Osteocyte (in vitro differentiated cells): ENCODE data around the gene WDR82. TPM values are rescaled to one million over a fixed set of nuclear protein-coding genes. Genes with fewer than 3 reads are reported as not detected.

Experiments
- DNase-seq: peaks from one replicate; pipeline ENCODE4 v3.0.0; 2021; ENCODE audit warnings: mixed read lengths; ENCODE audit not compliant: unreplicated experiment; ENCODE audit errors: extremely low spot score
- H3K27ac Mint-ChIP-seq: one replicate; pipeline ENCODE4 v1.8.0; 2021; ENCODE audit warnings: mild to moderate bottlenecking, mixed read lengths; ENCODE audit not compliant: unreplicated experiment
- H3K27me3 Mint-ChIP-seq: one replicate; pipeline ENCODE4 v1.8.0; 2021; ENCODE audit warnings: mixed read lengths; ENCODE audit not compliant: unreplicated experiment
- H3K36me3 Mint-ChIP-seq: one replicate; pipeline ENCODE4 v1.8.0; 2021; ENCODE audit warnings: mixed read lengths; ENCODE audit not compliant: unreplicated experiment
- H3K4me1 Mint-ChIP-seq: one replicate; pipeline ENCODE4 v1.8.0; 2021; ENCODE audit warnings: mixed read lengths; ENCODE audit not compliant: unreplicated experiment
- H3K4me3 Mint-ChIP-seq: one replicate; pipeline ENCODE4 v1.8.0; 2021; ENCODE audit warnings: mild to moderate bottlenecking, moderate library complexity, mixed read lengths; ENCODE audit not compliant: unreplicated experiment
- H3K9me3 Mint-ChIP-seq: one replicate; pipeline ENCODE4 v1.8.0; 2021; ENCODE audit warnings: mixed read lengths; ENCODE audit not compliant: unreplicated experiment
- CTCF ChIP-seq: fragments of 200-600 bp; sonication (generic); IDR thresholded peaks from 2 replicates; pipeline ENCODE4 v1.5.0; 2021; ENCODE audit warnings: antibody characterized with exemption, mild to moderate bottlenecking, moderate library complexity
- total RNA-seq: library from RNA; stranded (reverse); gene quantifications from 2 replicates; pipeline ENCODE4 v1.2.1, GENCODE V29; 2021

Gene WDR82
- total RNA-seq, 1 donor from 2014 or later = 76.7 TPM

- Mint-ChIP-seq H3K9me3 (no peaks in the 10 kb centered on the region), H3K4me1 (peaks cover 30% of the 10 kb centered on the region), H3K27ac (no peak overlapping the region), H3K27me3 (no peaks in the 10 kb centered on the region), H3K4me3 (no peak overlapping the region), H3K36me3 (no peaks in the 10 kb centered on the region)
- no peak for DNase-seq
- TF ChIP-seq CTCF = no peak
Observed at GRCh38 chr3:52283306-52283705, 4.9 kb upstream of the WDR82 start.

GRCh38 chr3:52281981-52282801 lies 3.7 kb upstream of the WDR82 start:
- Mint-ChIP-seq H3K27me3 (no peaks in the 10 kb centered on the region), H3K9me3 (no peaks in the 10 kb centered on the region), H3K4me1 (peaks cover 28% of the 10 kb centered on the region), H3K4me3 (no peak overlapping the region), H3K36me3 (no peaks in the 10 kb centered on the region), H3K27ac (no peak overlapping the region)
- DNase-seq = no peak
- no peak for TF ChIP-seq CTCF

- peak overlapping the region; percentile 83 for H3K27ac Mint-ChIP-seq
- H3K4me3 Mint-ChIP-seq = peak overlapping the region; percentile 4
- H3K27me3 Mint-ChIP-seq = no peaks in the 10 kb centered on the region
- H3K36me3 Mint-ChIP-seq = peaks cover 3% of the 10 kb centered on the region
- DNase-seq = no peak
- peaks cover 43% of the 10 kb centered on the region for H3K4me1 Mint-ChIP-seq
- no peak for TF ChIP-seq CTCF
- no peaks in the 10 kb centered on the region for H3K9me3 Mint-ChIP-seq
Observed at GRCh38 chr3:52280050-52280461, 1.6 kb upstream of the WDR82 start.

- H3K27me3 Mint-ChIP-seq = no peaks in the 10 kb centered on the region
- H3K4me3 Mint-ChIP-seq = peak overlapping the region; percentile 97
- DNase-seq = no peak
- peak overlapping the region; percentile 83 for H3K27ac Mint-ChIP-seq
- no peaks in the 10 kb centered on the region for H3K9me3 Mint-ChIP-seq
- no peak for TF ChIP-seq CTCF
- H3K4me1 Mint-ChIP-seq = peaks cover 43% of the 10 kb centered on the region
- peaks cover 4% of the 10 kb centered on the region for H3K36me3 Mint-ChIP-seq
Observed at GRCh38 chr3:52279596-52279995, 1.1 kb upstream of the WDR82 start.

- H3K36me3 Mint-ChIP-seq = peaks cover 12% of the 10 kb centered on the region
- no peak for DNase-seq
- peak overlapping the region; percentile 98 for H3K27ac Mint-ChIP-seq
- H3K4me3 Mint-ChIP-seq = peak overlapping the region; percentile 97
- H3K9me3 Mint-ChIP-seq = no peaks in the 10 kb centered on the region
- peak; percentile 46 for TF ChIP-seq CTCF
- peaks cover 56% of the 10 kb centered on the region for H3K4me1 Mint-ChIP-seq
- no peaks in the 10 kb centered on the region for H3K27me3 Mint-ChIP-seq
Observed at GRCh38 chr3:52277972-52278509, 408 bp downstream of the WDR82 start.
